Measurements from ENCODE around the gene TP53BP2.
"Not testable (repeated sequence)": the region's sequence is repeated elsewhere in the genome, so short reads cannot be mapped to it uniquely, and the experiment has no call there.

Gene TP53BP2, protein sequence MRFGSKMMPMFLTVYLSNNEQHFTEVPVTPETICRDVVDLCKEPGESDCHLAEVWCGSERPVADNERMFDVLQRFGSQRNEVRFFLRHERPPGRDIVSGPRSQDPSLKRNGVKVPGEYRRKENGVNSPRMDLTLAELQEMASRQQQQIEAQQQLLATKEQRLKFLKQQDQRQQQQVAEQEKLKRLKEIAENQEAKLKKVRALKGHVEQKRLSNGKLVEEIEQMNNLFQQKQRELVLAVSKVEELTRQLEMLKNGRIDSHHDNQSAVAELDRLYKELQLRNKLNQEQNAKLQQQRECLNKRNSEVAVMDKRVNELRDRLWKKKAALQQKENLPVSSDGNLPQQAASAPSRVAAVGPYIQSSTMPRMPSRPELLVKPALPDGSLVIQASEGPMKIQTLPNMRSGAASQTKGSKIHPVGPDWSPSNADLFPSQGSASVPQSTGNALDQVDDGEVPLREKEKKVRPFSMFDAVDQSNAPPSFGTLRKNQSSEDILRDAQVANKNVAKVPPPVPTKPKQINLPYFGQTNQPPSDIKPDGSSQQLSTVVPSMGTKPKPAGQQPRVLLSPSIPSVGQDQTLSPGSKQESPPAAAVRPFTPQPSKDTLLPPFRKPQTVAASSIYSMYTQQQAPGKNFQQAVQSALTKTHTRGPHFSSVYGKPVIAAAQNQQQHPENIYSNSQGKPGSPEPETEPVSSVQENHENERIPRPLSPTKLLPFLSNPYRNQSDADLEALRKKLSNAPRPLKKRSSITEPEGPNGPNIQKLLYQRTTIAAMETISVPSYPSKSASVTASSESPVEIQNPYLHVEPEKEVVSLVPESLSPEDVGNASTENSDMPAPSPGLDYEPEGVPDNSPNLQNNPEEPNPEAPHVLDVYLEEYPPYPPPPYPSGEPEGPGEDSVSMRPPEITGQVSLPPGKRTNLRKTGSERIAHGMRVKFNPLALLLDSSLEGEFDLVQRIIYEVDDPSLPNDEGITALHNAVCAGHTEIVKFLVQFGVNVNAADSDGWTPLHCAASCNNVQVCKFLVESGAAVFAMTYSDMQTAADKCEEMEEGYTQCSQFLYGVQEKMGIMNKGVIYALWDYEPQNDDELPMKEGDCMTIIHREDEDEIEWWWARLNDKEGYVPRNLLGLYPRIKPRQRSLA

GRCh38 chr1:223845810-223846682 is at the start of gene TP53BP2:
Gene TP53BP2, minus strand, starts transcription at chr1:223845947. Its CDS starts 267 bp downstream, at chr1:223845680.
- in situ Hi-C loops (cut with MboI; ENCODE audit: low pct_unique_long_range_greater_than_20kb, low sequenced_read_pairs), result no loop called here
- DNase-seq, result peak; percentile 91

DNA sequence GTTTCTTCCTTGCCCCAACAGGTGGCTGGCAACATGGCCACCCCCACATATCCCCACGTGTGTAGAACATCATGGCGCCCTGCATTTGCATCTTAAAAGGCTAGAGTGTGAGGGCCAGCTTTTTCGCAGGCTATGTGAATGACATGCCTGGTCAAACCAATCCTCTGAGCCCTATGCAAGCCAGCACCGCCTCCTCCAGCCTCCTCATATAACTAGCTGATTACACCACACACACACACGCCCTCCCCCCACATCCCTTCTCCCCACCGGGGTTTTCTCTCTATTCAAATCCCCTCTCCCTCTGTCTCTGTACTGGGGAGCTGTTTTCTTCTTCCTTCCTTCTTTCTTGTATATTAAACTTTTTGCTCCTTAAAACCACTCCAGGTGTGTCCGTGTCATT is 44.7 kb upstream of the TP53BP2 start:
- DNase-seq; in situ Hi-C loops (cut with MboI; ENCODE audit: low pct_unique_long_range_greater_than_20kb, low sequenced_read_pairs): not testable (repeated sequence)

DNA sequence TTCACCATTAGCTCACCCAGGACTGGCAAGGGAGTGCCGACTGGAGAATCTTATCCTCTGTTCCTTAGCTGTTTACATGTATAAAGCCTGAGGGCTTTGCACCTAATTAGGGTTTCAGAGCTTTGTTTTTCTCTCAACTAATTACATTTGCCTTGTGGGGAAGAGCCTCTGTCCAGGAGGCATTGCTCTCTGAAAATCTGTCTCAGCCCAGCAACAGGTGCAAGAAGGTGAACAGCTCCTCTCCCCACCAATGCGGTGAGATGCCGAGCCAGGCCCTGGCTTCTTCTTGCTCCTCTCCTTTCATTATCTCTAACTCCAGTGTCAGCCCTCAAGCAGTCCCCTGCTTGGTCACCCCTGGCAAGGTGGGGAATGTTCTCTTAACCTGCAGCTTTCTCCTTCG is 43.6 kb upstream of the TP53BP2 start:
- in situ Hi-C loops (cut with MboI; ENCODE audit: low pct_unique_long_range_greater_than_20kb, low sequenced_read_pairs); DNase-seq: not testable (repeated sequence)

GRCh38 chr1:223887747-223888418 is 42.1 kb upstream of the TP53BP2 start:
- in situ Hi-C loops (cut with MboI; ENCODE audit: low pct_unique_long_range_greater_than_20kb, low sequenced_read_pairs), result no loop called here
- no peak for DNase-seq

DNA sequence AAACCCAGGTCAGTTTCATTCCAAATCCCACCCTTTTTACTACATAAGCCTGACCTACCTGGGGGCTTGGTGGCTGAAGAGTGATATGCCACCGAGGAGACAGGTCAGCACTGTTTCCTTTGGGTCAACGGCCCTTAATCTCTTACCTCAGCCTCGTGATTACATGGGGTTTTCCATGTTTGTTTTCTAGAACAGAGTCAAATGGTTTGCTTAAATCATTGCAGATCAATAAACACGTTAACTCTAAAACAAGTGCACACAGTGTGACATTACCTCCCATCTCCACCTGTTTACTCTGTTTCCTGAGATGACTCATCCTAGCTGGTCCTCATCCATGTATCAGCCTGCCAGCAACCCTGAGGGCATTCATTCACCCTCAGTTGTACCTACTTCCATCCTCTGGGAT is 40.8 kb upstream of the TP53BP2 start:
- DNase-seq, result no peak
- in situ Hi-C loops (cut with MboI; ENCODE audit: low pct_unique_long_range_greater_than_20kb, low sequenced_read_pairs), result no loop called here

DNA sequence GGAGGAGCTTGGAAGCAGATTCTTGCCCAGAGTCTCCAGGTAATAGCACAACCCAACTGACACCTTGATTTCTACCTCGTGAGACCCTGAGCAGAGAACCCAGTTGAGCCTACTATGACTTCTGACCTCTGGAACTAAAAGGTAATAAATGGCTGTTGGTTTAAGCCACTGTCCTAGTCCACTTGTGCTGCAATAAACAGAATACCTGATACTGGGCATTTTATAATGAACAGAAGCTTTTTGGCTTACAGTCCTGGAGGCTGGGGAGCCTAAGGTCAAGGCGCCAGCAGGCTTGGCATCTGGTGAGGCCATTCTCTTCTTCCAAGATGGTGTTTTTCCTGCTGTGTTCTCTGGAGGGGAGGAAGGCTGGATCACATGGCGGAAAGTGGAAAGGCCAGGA is 39.9 kb upstream of the TP53BP2 start:
- DNase-seq, result no peak
- in situ Hi-C loops (cut with MboI; ENCODE audit: low pct_unique_long_range_greater_than_20kb, low sequenced_read_pairs), result no loop called here

DNA sequence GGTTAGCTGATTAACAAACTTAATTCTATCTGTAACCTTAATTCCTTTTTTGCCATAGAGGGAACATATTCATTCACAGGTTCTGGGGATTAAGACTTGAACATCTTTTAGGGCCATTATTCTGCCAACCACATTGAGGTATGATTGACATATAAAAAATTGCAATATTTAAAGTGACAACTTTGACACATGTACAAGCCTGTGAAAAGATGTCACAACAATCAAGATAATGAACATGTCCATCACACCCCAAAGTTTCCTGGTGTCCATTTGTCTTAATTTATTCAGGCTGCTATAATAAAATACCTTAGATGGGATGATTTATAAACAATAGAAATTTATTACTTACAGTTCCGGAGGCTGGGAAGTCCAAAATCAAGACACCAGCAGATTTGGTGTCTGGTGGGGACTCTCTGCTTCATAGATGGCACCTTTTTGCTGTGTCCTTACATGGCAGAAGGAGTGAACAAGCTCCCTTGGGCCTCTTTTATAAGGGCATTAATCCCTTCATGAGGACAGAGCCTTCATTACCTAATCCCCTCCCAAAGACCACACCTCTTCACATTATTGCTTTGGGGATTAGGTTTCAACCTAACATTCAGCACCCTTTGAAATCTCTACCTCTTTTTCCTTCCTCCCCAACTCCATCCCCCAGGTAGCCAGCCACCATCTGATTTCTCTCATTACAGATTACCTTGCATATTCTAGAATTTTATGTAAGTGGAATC is 33.0 kb upstream of the TP53BP2 start:
- in situ Hi-C loops (cut with MboI; ENCODE audit: low pct_unique_long_range_greater_than_20kb, low sequenced_read_pairs), result no loop called here
- no peak for DNase-seq

GRCh38 chr1:223877804-223878203 is 32.1 kb upstream of the TP53BP2 start:
- DNase-seq, result no peak

DNA sequence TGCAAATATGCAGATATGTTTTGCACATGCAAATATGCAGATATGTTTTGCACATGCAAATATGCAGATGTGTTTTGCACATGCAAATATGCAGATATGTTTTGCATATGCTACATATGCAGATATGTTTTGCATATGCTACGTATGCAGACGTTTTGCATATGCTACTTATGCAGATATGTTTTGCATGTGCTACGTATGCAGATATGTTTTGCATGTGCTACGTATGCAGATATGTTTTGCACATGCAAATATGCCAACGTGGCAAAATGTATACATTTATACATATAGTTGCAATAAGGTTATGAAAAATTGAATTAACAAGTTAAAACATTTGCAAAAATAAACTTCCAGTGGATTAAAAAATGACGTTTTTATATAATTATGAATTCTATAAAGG is 30.8 kb upstream of the TP53BP2 start:
- no peak for DNase-seq
- in situ Hi-C loops (cut with MboI; ENCODE audit: low pct_unique_long_range_greater_than_20kb, low sequenced_read_pairs), result no loop called here

More at GRCh38 chr1:223877804-223878203, 32.1 kb upstream of the TP53BP2 start:
- in situ Hi-C loops (cut with MboI; ENCODE audit: low pct_unique_long_range_greater_than_20kb, low sequenced_read_pairs), result no loop called here

DNA sequence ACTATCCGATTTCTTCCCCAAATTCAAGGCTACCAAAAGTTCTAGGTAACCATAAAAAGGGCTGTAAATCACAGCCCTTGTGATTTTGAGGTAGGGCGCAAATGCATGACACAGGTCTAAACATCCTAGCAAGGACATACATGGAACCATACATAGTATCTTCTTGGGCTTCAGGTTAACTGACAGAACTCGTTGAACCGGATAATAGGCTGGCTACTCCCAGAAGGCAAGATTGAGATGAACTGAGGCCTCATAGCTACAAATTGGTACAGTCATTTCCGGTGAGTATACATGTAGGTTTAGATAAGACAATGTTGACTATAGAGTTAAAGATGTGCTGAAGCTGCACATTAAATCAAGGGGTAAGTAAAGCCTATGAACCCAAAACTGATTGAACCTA is 27.3 kb upstream of the TP53BP2 start:
- in situ Hi-C loops (cut with MboI; ENCODE audit: low pct_unique_long_range_greater_than_20kb, low sequenced_read_pairs), result no loop called here

DNA sequence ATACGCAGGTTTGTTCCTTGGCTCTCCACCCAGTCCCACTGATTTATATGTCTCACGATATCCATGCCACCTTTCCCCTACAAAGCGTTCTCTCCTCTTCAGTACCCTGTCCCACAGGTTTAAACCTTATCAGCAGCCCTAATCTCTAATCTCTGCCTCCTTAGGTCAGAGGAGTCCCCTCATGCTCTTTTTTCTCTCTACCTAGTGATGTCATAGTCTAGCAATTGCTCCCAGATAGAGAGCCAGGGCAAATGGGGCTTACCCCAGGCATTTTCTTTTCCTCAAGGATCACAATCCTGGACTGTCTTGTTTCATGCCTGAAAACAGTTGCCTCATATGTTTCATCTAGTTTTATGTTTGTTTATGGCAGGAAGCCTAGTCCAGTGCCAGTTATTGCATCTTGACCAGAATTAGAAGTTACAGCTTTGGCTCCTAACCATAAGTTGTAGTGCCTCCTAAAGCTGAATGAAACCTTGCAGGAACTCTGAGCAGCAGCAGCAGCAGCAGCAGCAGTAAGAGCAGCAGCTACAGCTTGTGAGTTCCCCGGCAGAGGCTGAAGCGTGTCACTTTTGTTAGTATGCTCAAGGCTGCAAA is 26.7 kb upstream of the TP53BP2 start:
- in situ Hi-C loops (cut with MboI; ENCODE audit: low pct_unique_long_range_greater_than_20kb, low sequenced_read_pairs), result no loop called here
- DNase-seq, result no peak

More for the DNA sequence above, 27.3 kb upstream of the TP53BP2 start:
- no peak for DNase-seq

DNA sequence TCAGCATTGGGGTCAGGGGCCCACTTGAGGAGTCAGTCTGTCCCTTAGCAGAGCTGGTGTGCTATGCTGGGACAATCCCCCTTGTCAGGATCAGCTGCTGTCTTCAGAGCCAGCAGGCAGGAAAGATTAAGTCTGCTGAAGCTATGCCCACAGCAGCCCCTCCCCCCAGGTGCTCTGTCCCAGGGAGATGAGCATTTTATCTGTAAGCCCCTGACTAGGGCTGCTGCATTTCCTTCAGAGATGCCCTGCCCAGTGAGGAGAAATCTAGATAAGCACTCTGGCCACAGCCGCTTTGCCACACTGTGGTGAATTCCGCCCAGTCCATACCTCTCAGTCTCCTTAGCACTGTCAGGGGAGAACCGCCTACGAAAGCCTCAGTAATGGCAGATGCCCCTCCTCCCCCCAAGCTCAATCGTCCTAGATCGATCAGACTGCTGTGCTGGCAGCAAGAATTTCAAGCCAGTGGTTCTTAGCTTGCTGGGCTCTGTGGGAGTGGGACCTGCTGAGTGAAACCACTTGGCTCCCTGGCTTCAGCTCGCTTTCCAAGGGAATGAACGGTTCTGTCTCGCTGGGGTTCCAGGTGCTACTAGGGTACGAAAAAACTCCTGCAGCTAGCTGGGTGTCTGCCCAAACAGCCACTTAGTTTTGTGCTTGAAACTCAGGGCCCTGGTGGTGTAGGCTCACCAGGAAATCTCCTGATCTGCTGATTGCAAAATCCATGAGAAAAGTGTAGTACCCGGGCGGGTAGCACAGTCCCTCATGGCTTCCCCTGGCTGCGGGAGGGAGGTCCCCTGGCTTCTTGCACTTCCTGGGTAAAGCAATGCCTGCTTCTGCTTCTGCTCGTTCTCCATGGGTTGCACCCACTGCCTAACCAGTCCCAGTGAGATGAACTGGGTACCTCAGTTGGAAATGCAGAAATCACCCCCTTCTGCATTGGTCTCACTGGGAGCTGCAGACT is 25.1 kb upstream of the TP53BP2 start:
- in situ Hi-C loops (cut with MboI; ENCODE audit: low pct_unique_long_range_greater_than_20kb, low sequenced_read_pairs), result no loop called here

DNA sequence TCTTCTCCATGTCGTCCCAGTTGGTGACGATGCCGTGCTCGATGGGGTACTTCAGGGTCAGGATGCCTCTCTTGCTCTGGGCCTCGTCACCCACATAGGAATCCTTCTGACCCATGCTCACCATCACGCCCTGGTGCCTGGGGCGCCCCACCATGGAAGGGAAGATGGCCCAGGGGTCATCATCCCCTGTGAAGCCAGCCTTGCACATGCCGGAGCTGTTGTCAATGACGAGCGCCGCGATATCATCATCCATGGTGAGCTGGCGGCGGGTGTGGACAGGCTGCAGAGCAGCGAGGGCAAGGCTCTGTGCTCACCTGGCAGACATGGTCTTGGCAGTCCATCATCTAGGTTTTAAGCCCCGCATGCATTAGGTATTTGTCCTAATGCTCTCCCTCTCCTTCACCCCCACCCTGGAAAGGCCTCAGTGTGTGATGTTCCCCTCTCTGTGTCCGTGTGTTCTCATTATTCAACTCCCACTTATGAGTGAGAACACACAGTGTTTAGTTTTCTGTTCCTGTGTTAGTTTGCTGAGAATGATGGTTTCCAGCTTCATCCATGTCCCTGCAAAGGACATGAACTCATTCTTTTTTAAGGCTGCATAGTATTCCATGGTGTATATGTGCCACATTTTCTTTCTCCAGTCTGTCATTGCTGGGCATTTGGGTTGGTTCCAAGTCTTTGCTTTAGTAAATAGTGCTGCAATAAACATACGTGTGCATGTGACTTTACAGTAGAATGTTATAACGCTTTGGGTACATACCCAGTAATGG is 19.0 kb upstream of the TP53BP2 start:
- DNase-seq; in situ Hi-C loops (cut with MboI; ENCODE audit: low pct_unique_long_range_greater_than_20kb, low sequenced_read_pairs): not testable (repeated sequence)

More for the DNA sequence above, 25.1 kb upstream of the TP53BP2 start:
- DNase-seq, result no peak

DNA sequence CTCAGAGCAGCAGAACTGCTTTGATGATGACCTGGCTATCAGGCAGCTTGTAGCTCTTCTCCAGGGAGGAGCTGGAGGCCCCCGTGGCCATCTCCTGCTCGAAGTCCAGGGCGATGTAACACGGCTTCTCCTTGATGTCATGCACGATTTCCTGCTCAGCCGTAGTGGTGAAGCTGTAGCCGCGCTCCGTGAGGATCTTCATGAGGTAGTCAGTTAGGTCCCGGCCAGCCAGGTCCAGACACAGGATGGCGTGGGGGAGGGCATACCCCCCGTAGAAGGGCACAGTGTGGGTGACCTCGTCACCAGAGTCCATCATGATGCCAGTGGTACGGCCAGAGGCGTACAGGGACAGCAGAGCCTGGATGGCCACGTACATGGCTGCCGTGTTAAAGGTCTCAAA is 18.3 kb upstream of the TP53BP2 start:
- no peak for DNase-seq
- in situ Hi-C loops (cut with MboI; ENCODE audit: low pct_unique_long_range_greater_than_20kb, low sequenced_read_pairs), result no loop called here

DNA sequence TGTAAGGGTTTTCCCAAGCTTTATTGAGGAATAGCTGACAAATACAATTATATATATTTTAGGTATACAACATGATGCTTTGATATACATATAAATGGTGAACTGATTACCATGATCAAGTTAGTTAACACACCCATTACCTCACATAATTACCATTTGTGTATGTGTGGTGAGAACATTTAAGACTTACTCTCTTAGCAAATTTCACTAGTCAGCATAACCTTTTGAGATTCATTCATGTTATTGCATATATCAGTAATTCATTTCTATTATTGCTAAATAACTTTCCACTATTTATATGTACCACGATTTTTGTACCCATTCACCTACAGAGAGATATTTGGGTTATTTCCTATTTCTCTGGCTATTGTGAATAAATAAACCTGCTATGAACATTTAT is 16.2 kb upstream of the TP53BP2 start:
- no peak for DNase-seq
- in situ Hi-C loops (cut with MboI; ENCODE audit: low pct_unique_long_range_greater_than_20kb, low sequenced_read_pairs), result no loop called here
